T-cell (primary cell): ENCODE measurements around the gene CATSPERD. TPM values are rescaled to one million over a fixed set of nuclear protein-coding genes. Genes with fewer than 3 reads are reported as not detected.

Experiments used
- ATAC-seq, 4 experiments: fragments of 200-7000 bp in 3 of 4; fragments of 150-1000 bp in 1 of 4; cut with Tn5 transposase; replicated peaks in 1 of 4; 1 replicate in 3 of 4; 2 replicates in 1 of 4; pipeline ENCODE4 v1.10.0; 2021; ENCODE audit warnings: moderate library complexity in 3 of 4, mild to moderate bottlenecking in 2 of 4, moderate number of reproducible peaks in 1 of 4
- CTCF ChIA-PET, 2 donors: fragments of 300-600 bp; sonication (Branson Sonifier 250); formaldehyde crosslinking; loops; one replicate each; lab custom pipeline; 2022; ENCODE audit warnings: antibody characterized with exemption in 2 of 2; lab: Charles Lee
- POLR2A ChIA-PET, 2 donors: fragments of 300-600 bp; sonication (Branson Sonifier 250); formaldehyde crosslinking; loops; one replicate each; lab custom pipeline; 2022; ENCODE audit warnings: antibody characterized with exemption in 2 of 2; lab: Charles Lee
- DNase-seq, 35 experiments: peaks; one replicate each; pipeline versions ENCODE4 v3.0.0 to v3.0.0-alpha.2; 2013 to 2023
- H3K27ac ChIP-seq: one replicate; pipeline ENCODE4 v1.5.1; 2013; ENCODE audit warnings: low read length
- H3K27me3 ChIP-seq, 2 experiments: replicated peaks in 1 of 2; 1 replicate in 1 of 2; 2 replicates in 1 of 2; pipeline versions ENCODE4 v1.6.1 to v1.7.0; 2013; ENCODE audit warnings: low read length in 1 of 2, mixed read lengths in 1 of 2; ENCODE audit not compliant: control insufficient read depth in 2 of 2, insufficient read depth in 2 of 2; ENCODE audit errors: extremely low read depth in 1 of 2
- H3K36me3 ChIP-seq, 2 donors: 1 replicate in 1 of 2; 2 replicates in 1 of 2; pipeline versions ENCODE4 v1.6.1 to v1.7.0; 2013; ENCODE audit warnings: low read length in 1 of 2; ENCODE audit not compliant: control insufficient read depth in 2 of 2, insufficient read depth in 1 of 2; ENCODE audit errors: extremely low read depth in 1 of 2
- H3K4me1 ChIP-seq, 2 experiments: 1 replicate in 1 of 2; 2 replicates in 1 of 2; pipeline versions ENCODE4 v1.6.1 to v1.7.0; 2013; ENCODE audit warnings: low read length in 2 of 2, mixed read lengths in 1 of 2; ENCODE audit not compliant: insufficient read depth in 2 of 2, control insufficient read depth in 1 of 2; ENCODE audit errors: extremely low read depth in 1 of 2
- H3K4me3 ChIP-seq, 2 donors: 1 replicate in 1 of 2; 2 replicates in 1 of 2; pipeline versions ENCODE4 v1.5.1 to v1.7.0; 2013; ENCODE audit warnings: mild to moderate bottlenecking in 2 of 2, low read length in 1 of 2, moderate library complexity in 1 of 2; ENCODE audit not compliant: control insufficient read depth in 1 of 2; ENCODE audit errors: extremely low read depth in 1 of 2
- H3K9me3 ChIP-seq: 2 replicates; pipeline ENCODE4 v1.7.0; 2013
- H3K27ac Mint-ChIP-seq, 2 donors: one replicate each; pipeline ENCODE4 v1.8.0; 2020 to 2021; ENCODE audit warnings: mild to moderate bottlenecking in 2 of 2, mixed read lengths in 2 of 2
- H3K27me3 Mint-ChIP-seq, 2 donors: one replicate each; pipeline ENCODE4 v1.8.0; 2021 to 2022; ENCODE audit warnings: mixed read lengths in 2 of 2
- H3K36me3 Mint-ChIP-seq: one replicate; pipeline ENCODE4 v1.8.0; 2021; ENCODE audit warnings: mixed read lengths
- H3K4me1 Mint-ChIP-seq, 3 donors: one replicate each; pipeline ENCODE4 v1.8.0; 2020 to 2022; ENCODE audit warnings: mixed read lengths in 3 of 3, mild to moderate bottlenecking in 1 of 3
- H3K4me3 Mint-ChIP-seq, 3 donors: one replicate each; pipeline ENCODE4 v1.8.0; 2020 to 2022; ENCODE audit warnings: mild to moderate bottlenecking in 3 of 3, mixed read lengths in 3 of 3, moderate library complexity in 3 of 3
- H3K9me3 Mint-ChIP-seq, 3 donors: one replicate each; pipeline ENCODE4 v1.8.0; 2020 to 2022; ENCODE audit warnings: mixed read lengths in 3 of 3
- WGBS: methylation state at CpG from one replicate; pipeline ENCODE4 v1.1.5; 2013; ENCODE audit warnings: missing lambda C conversion rate; ENCODE audit not compliant: insufficient coverage; 5-methylcytosine and 5-hydroxymethylcytosine counted together
- total RNA-seq, 35 experiments: library from RNA in 6 of 35; stranded (reverse) in 6 of 35; fragments of 120-200 nt in 1 of 35; gene quantifications; one replicate each; pipeline versions ENCODE4 v1.2.1 to v1.2.4 and lab custom pipeline; 2013 to 2026

CATSPERD gene
- total RNA-seq, 5 donors from 2014 or later (not counting 1 experiment from before 2014, with no cell fraction given), result not detected

GRCh38 chr19:5790559-5791520 lies 70.4 kb downstream of the CATSPERD start, which contains the start of gene DUS3L:
TSS of gene DUS3L (minus strand) at chr19:5791163. CDS start at chr19:5791141, 22 bp downstream.
- peak; percentile 92 to 96 (median 95) for ATAC-seq

GRCh38 chr19:5792224-5792623 lies 71.8 kb downstream of the CATSPERD start:
- H3K4me3 Mint-ChIP-seq, result no peak overlapping the region

More at GRCh38 chr19:5790559-5791520, 70.4 kb downstream of the CATSPERD start, which contains the start of gene DUS3L:
- peak within 1 kb of the TSS; percentile 75 to 76 for H3K4me3 ChIP-seq
- under 1% methylated on average over 50 of the region's 72 CpGs for WGBS
- peaks cover 4 to 20% of the 10 kb centered on the region in 2 experiments for H3K4me1 ChIP-seq
- peak within 1 kb of the TSS; percentile 100 for H3K27ac Mint-ChIP-seq
- peak within 1 kb of the TSS; percentile 96 for H3K27ac ChIP-seq
- H3K4me1 Mint-ChIP-seq, result peaks cover 10 to 20% (median 17%) of the 10 kb centered on the region in 3 donors
- POLR2A ChIA-PET, result interaction anchor here (0.6 kb wide), 2 partner anchors 110 to 113 kb away, joined by 3 to 7 read pairs; no protein-coding TSS in a partner anchor
- H3K36me3 ChIP-seq, result peaks cover 21 to 38% of the 10 kb centered on the region in 2 donors
- H3K36me3 Mint-ChIP-seq, result peaks cover 29% of the 10 kb centered on the region
- CTCF ChIA-PET, result interaction anchor here in 1 of 2 donors (0.6 to 2.3 kb wide), 3 partner anchors 13 to 38 kb away, joined by 3 to 13 read pairs (median 3); no protein-coding TSS in a partner anchor
- H3K9me3 ChIP-seq, result no peaks in the 10 kb centered on the region
- DNase-seq, result peak; percentile 88 to 98 (median 96)
- H3K27me3 Mint-ChIP-seq, result peaks cover 0 to 3% of the 10 kb centered on the region in 2 donors
- H3K4me3 Mint-ChIP-seq, result peak within 1 kb of the TSS; percentile 94 to 100 (median 100)
- peaks cover 0 to 16% of the 10 kb centered on the region in 2 experiments for H3K27me3 ChIP-seq
- no peaks in the 10 kb centered on the region for H3K9me3 Mint-ChIP-seq

GRCh38 chr19:5793188-5793587 lies 72.8 kb downstream of the CATSPERD start:
- ChIA-PET CTCF (interaction anchor here in 1 of 2 donors (0.6 kb wide), 1 partner anchor 233 kb away, joined by 3 read pairs; no protein-coding TSS in a partner anchor), POLR2A (no interaction called here)
- WGBS, result 60% methylated on average over 2 of the region's 3 CpGs
- no peaks in the 10 kb centered on the region for H3K9me3 Mint-ChIP-seq
- H3K4me1 ChIP-seq, result peaks cover 4 to 20% of the 10 kb centered on the region in 2 experiments
- ATAC-seq (no peak), DNase-seq (no peak)
- peaks cover 11 to 14% of the 10 kb centered on the region in 2 donors for H3K36me3 ChIP-seq
- H3K27me3 Mint-ChIP-seq, result peaks cover 3 to 8% of the 10 kb centered on the region in 2 donors
- no peak overlapping the region for H3K4me3 Mint-ChIP-seq
- H3K27ac Mint-ChIP-seq, result no peak overlapping the region
- H3K27ac ChIP-seq, result no peak overlapping the region
- H3K4me1 Mint-ChIP-seq, result peaks cover 10 to 17% (median 15%) of the 10 kb centered on the region in 3 donors
- H3K9me3 ChIP-seq, result no peaks in the 10 kb centered on the region
- H3K27me3 ChIP-seq, result peaks cover 0 to 22% of the 10 kb centered on the region in 2 experiments
- H3K36me3 Mint-ChIP-seq, result peaks cover 15% of the 10 kb centered on the region
- no peak overlapping the region for H3K4me3 ChIP-seq

More at GRCh38 chr19:5792224-5792623, 71.8 kb downstream of the CATSPERD start:
- POLR2A ChIA-PET, result interaction anchor here in 1 of 2 donors (0.6 kb wide), 2 partner anchors 88 to 111 kb away, joined by 3 read pairs; partner anchors contain the start of gene NDUFA11
- 96% methylated on average over 11 of the region's 18 CpGs for WGBS
- DNase-seq, result no peak
- Histone ChIP-seq H3K27me3 (peaks cover 0 to 16% of the 10 kb centered on the region in 2 experiments), H3K9me3 (no peaks in the 10 kb centered on the region), H3K4me1 (peaks cover 4 to 20% of the 10 kb centered on the region in 2 experiments), H3K4me3 (no peak overlapping the region), H3K27ac (no peak overlapping the region), H3K36me3 (peaks cover 12 to 24% of the 10 kb centered on the region in 2 donors)
- Mint-ChIP-seq H3K27ac (no peak overlapping the region), H3K9me3 (no peaks in the 10 kb centered on the region), H3K4me1 (peaks cover 10 to 17% (median 15%) of the 10 kb centered on the region in 3 donors), H3K36me3 (peaks cover 18% of the 10 kb centered on the region), H3K27me3 (peaks cover 3% of the 10 kb centered on the region in 2 donors)
- no peak for ATAC-seq
- CTCF ChIA-PET, result interaction anchor here in 1 of 2 donors (2.3 kb wide), 1 partner anchor 12 kb away, joined by 13 read pairs; no protein-coding TSS in a partner anchor

GRCh38 chr19:5795382-5795919 lies 75.0 kb downstream of the CATSPERD start:
- WGBS, result 92% methylated on average over 5 of the region's 7 CpGs
- CTCF ChIA-PET, result no interaction called here
- Histone ChIP-seq H3K27ac (no peak overlapping the region), H3K27me3 (peaks cover 0 to 45% of the 10 kb centered on the region in 2 experiments), H3K9me3 (no peaks in the 10 kb centered on the region), H3K4me3 (no peak overlapping the region), H3K4me1 (peaks cover 0 to 12% of the 10 kb centered on the region in 2 experiments), H3K36me3 (no peaks in the 10 kb centered on the region)
- DNase-seq (no peak), ATAC-seq (no peak)
- H3K27ac Mint-ChIP-seq, result no peak overlapping the region
- peaks cover 5% of the 10 kb centered on the region for H3K36me3 Mint-ChIP-seq
- peaks cover 12 to 21% of the 10 kb centered on the region in 2 donors for H3K27me3 Mint-ChIP-seq
- POLR2A ChIA-PET, result no interaction called here
- no peaks in the 10 kb centered on the region for H3K9me3 Mint-ChIP-seq
- H3K4me1 Mint-ChIP-seq, result peaks cover 3 to 9% (median 8%) of the 10 kb centered on the region in 3 donors
- H3K4me3 Mint-ChIP-seq, result no peak overlapping the region

- Mint-ChIP-seq H3K4me1 (peaks cover 6 to 10% (median 7%) of the 10 kb centered on the region in 3 donors), H3K9me3 (no peaks in the 10 kb centered on the region), H3K36me3 (no peaks in the 10 kb centered on the region), H3K27ac (no peak overlapping the region), H3K27me3 (peaks cover 16 to 35% of the 10 kb centered on the region in 2 donors), H3K4me3 (no peak overlapping the region)
- no peak overlapping the region for H3K4me3 ChIP-seq
- DNase-seq (no peak), ATAC-seq (no peak)
- ChIA-PET POLR2A (interaction anchor here in 1 of 2 donors (0.6 kb wide), 1 partner anchor 8 kb away, joined by 10 read pairs; no protein-coding TSS in a partner anchor), CTCF (no interaction called here)
- H3K36me3 ChIP-seq, result no peaks in the 10 kb centered on the region
- peaks cover 0 to 70% of the 10 kb centered on the region in 2 experiments for H3K27me3 ChIP-seq
- no CpG with 5 or more reads among the region's 8 CpGs for WGBS
- H3K27ac ChIP-seq, result no peak overlapping the region
- peaks cover 0 to 12% of the 10 kb centered on the region in 2 experiments for H3K4me1 ChIP-seq
- H3K9me3 ChIP-seq, result no peaks in the 10 kb centered on the region
Observed at GRCh38 chr19:5798244-5798643, 77.8 kb downstream of the CATSPERD start.
